Measurements from ENCODE around the gene DLGAP1.

- TF ChIP-seq CTCF (IDR thresholded peaks at IDR 0.05) (no peak), POLR2A (IDR thresholded peaks at IDR 0.05) (no peak)
Observed at GRCh38 chr18:3649135-3649632, 805.9 kb downstream of the DLGAP1 start.

Measured in gastroesophageal sphincter (tissue), 3 donors.